K562 (cell line): ENCODE data around the gene PPIA. TPM values are rescaled to one million over a fixed set of nuclear protein-coding genes. Genes with fewer than 3 reads are reported as not detected.

ENCODE experiments used
- ATAC-seq: fragments of 200-7000 bp; cut with Tn5 transposase; 3 replicates; pipeline ENCODE4 v1.9.1; 2020; ENCODE audit warnings: moderate library complexity
- BruUV-seq: library from RNA; stranded (reverse); fragments of 400-500 nt; replicated peaks from 2 replicates; lab custom pipeline; 2021; lab: Mats Ljungman, UMichigan
- CTCF ChIA-PET: fragments of 300-600 bp; formaldehyde crosslinking; extraction: SDS; loops from one replicate; lab custom pipeline; 2021; ENCODE audit warnings: low intra/inter-chr PET ratio; lab: Yijun Ruan, JAX
- POLR2A ChIA-PET: fragments of 300-600, 350-650 bp; sonication (Branson Sonifier 250); formaldehyde crosslinking; extraction: SDS; loops from one replicate; lab custom pipeline; 2021; ENCODE audit warnings: antibody characterized with exemption, inconsistent platforms; lab: Yijun Ruan, JAX
- DNase-seq, 4 experiments: peaks; one replicate each; pipeline versions ENCODE4 v3.0.0 to v3.0.0-alpha.2; 2011 to 2018; ENCODE audit warnings: low spot score in 3 of 4, mixed read lengths in 3 of 4; ENCODE audit errors: extremely low read depth in 1 of 4
- FAIRE-seq: peaks from 2 replicates; lab custom pipeline; 2011; peaks lifted over from hg19 to GRCh38; lab: Jason Lieb, UNC
- H2AFZ ChIP-seq: 2 replicates; pipeline ENCODE4 v1.6.0; 2011; ENCODE audit warnings: low read depth, low read length, control low read depth, inconsistent platforms
- H3K27ac ChIP-seq: fragments of 200-600 bp; 3 replicates; pipeline ENCODE4 v1.8.0; 2011; ENCODE audit warnings: low read depth, mild to moderate bottlenecking, control low read depth, inconsistent platforms, low read length, moderate library complexity, mixed read lengths; ENCODE audit errors: extremely low read depth
- H3K27me3 ChIP-seq, 2 experiments: fragments of 300-600 bp in 1 of 2; 2 replicates in 1 of 2; 3 replicates in 1 of 2; pipeline versions ENCODE4 v1.6.0 to v1.8.0; 2011; ENCODE audit warnings: inconsistent platforms in 2 of 2, low read length in 2 of 2, mild to moderate bottlenecking in 1 of 2, mixed read lengths in 1 of 2, moderate library complexity in 1 of 2; ENCODE audit not compliant: control insufficient read depth in 2 of 2, insufficient read depth in 2 of 2
- H3K36me3 ChIP-seq: fragments of 300-600 bp; 3 replicates; pipeline ENCODE4 v1.8.0; 2011; ENCODE audit warnings: mild to moderate bottlenecking, low read length, inconsistent platforms; ENCODE audit not compliant: control insufficient read depth, insufficient read depth
- H3K4me1 ChIP-seq, 2 experiments: fragments of 200-600 bp in 1 of 2; replicated peaks in 1 of 2; 2 replicates in 1 of 2; 3 replicates in 1 of 2; pipeline versions ENCODE4 v1.5.1 to v1.8.0; 2011; ENCODE audit warnings: inconsistent platforms in 2 of 2, low read length in 2 of 2, mild to moderate bottlenecking in 1 of 2, mixed read lengths in 1 of 2, moderate library complexity in 1 of 2; ENCODE audit not compliant: control insufficient read depth in 2 of 2, insufficient read depth in 2 of 2
- H3K4me2 ChIP-seq: 2 replicates; pipeline ENCODE4 v1.6.1; 2011; ENCODE audit warnings: low read length, control low read depth, inconsistent platforms, mixed read lengths; ENCODE audit not compliant: insufficient read depth
- H3K4me3 ChIP-seq: fragments of 200-600 bp; sonication (generic), shearing (Covaris generic); 2 replicates; pipeline ENCODE4 v1.5.1; 2016; ENCODE audit warnings: control low read depth, inconsistent platforms
- H3K79me2 ChIP-seq: fragments of 200-600 bp; 3 replicates; pipeline ENCODE4 v1.8.0; 2011; ENCODE audit warnings: low read length, inconsistent platforms; ENCODE audit not compliant: control insufficient read depth, insufficient read depth
- H3K9ac ChIP-seq, 2 experiments: 2 replicates each; pipeline versions ENCODE4 v1.6.0 to v1.6.1; 2011; ENCODE audit warnings: low read depth in 2 of 2, low read length in 2 of 2, control low read depth in 1 of 2, inconsistent platforms in 1 of 2, mild to moderate bottlenecking in 1 of 2, mixed read lengths in 1 of 2; ENCODE audit not compliant: insufficient read depth in 1 of 2
- H3K9me1 ChIP-seq: one replicate; pipeline ENCODE4 v1.6.0; 2011; ENCODE audit warnings: inconsistent platforms, mild to moderate bottlenecking, low read length, moderate library complexity; ENCODE audit not compliant: control insufficient read depth, insufficient read depth
- H3K9me3 ChIP-seq: replicated peaks from 2 replicates; pipeline ENCODE4 v1.5.1; 2011; ENCODE audit warnings: low read depth, low read length, inconsistent platforms; ENCODE audit not compliant: control insufficient read depth, insufficient read depth
- H4K20me1 ChIP-seq: replicated peaks from 2 replicates; pipeline ENCODE4 v1.6.1; 2011; ENCODE audit warnings: low read length, inconsistent platforms, mixed read lengths; ENCODE audit not compliant: control insufficient read depth, insufficient read depth
- NFXL1 ChIP-seq: fragments of 450-650 bp; formaldehyde crosslinking; IDR thresholded peaks from 2 replicates; pipeline ENCODE4 v1.4.0; 2021; ENCODE audit warnings: mild to moderate bottlenecking
- ZFP91 ChIP-seq: sonication (generic); formaldehyde crosslinking; IDR thresholded peaks from 2 replicates; pipeline ENCODE4 v1.8.0; 2022; ENCODE audit warnings: mild to moderate bottlenecking, missing genetic modification reagents
- WGBS: fragments of 100-300 bp; shearing (Covaris generic); methylation state at CpG from one replicate; pipeline ENCODE4 v1.1.6; 2016; ENCODE audit warnings: low coverage, mixed read lengths; ENCODE audit not compliant: insufficient coverage; ENCODE audit errors: missing lambda C conversion rate; 5-methylcytosine and 5-hydroxymethylcytosine counted together
- in situ Hi-C: fragments of 300-500 bp; cut with MboI; formaldehyde crosslinking; loops from 4 replicates; pipeline ENCODE4 v1.15.0; 2018; ENCODE audit warnings: inconsistent platforms, mixed read lengths
- intact Hi-C: fragments of 100-400 bp; cut with micrococcal nuclease; formaldehyde crosslinking; loops from 2 replicates; pipeline ENCODE4 v1.14.2; 2022
- polyA plus RNA-seq, 8 experiments: library from polyadenylated mRNA; depleted of rRNA in 4 of 8; stranded (reverse) in 5 of 8; unstranded in 3 of 8; fragments of >200 nt; fragmentation: Nextera tagmentation in 2 of 8; fragmentation: Illumina TruSeq in 1 of 8; extraction: Ambion mirVana in 2 of 8; extraction: Trizol in 1 of 8; gene quantifications; 2 replicates each; pipeline versions ENCODE4 v1.2.1 to v1.2.3, GENCODE V29; 2011 to 2014; ENCODE audit warnings: inconsistent platforms in 1 of 8, missing spikeins in 1 of 8
- total RNA-seq, 7 experiments: library from RNA; depleted of rRNA in 6 of 7; stranded (reverse); fragments of >200 nt in 6 of 7; fragmentation: Illumina TruSeq in 2 of 7; extraction: Trizol in 2 of 7; gene quantifications; 2 replicates each; pipeline versions ENCODE4 v1.2.1 to v1.2.3, GENCODE V29; 2011 to 2021; ENCODE audit warnings: low replicate concordance in 1 of 7

The PPIA gene
- total and polyA plus RNA-seq, 9 of the 15 experiments (the other 6 are each of a cell fraction or from before 2014, with no cell fraction given), result 2,583 to 7,504 (median 3,973) TPM

DNA sequence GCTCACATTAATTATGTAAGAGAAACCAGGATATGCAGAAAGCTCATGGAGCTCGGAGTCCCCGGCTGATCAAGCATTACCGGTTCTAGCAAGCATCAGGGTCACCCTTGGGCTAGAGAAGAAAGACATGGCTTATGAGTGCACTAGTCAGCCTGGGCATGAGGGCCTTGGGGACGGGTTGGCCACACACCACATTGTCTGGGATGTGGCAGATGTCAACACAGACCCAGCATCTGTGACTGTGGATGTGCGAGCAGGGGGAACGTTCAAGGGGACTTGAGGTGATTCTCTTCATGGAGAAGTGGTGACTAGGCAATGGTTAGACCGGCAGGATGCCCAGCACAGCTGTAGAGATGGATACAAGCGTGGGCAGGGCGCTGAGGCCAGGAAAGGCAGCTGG, 34.2 kb upstream of the PPIA start:
- ATAC-seq (no peak), DNase-seq (no peak), FAIRE-seq (no peak)
- in situ Hi-C loops, result no loop called here
- H3K4me3 ChIP-seq, result no peak overlapping the region
- intact Hi-C loops, result loop anchor here (5.0 kb wide), 2 partner anchors 155 to 175 kb away; partner anchors contain the start of gene OGDH
- H3K9me1 ChIP-seq, result no peaks in the 10 kb centered on the region
- H2AFZ ChIP-seq, result peak overlapping the region; percentile 44; the same call in 1 of the 2 replicates
- H4K20me1 ChIP-seq, result no peaks in the 10 kb centered on the region
- peak overlapping the region; percentile 60 for H3K4me2 ChIP-seq
- H3K4me1 ChIP-seq, result peaks cover 16 to 52% of the 10 kb centered on the region in 2 experiments; a peak in 4 of 5 replicates
- H3K27me3 ChIP-seq, result no peaks in the 10 kb centered on the region
- POLR2A ChIA-PET, result no interaction called here
- no peaks in the 10 kb centered on the region for H3K9me3 ChIP-seq
- TF ChIP-seq ZFP91 (peak; percentile 64; the same call in 1 of the 2 replicates), NFXL1 (CRISPR knock-in tag) (no peak)
- 47% methylated on average over 7 of the region's 9 CpGs for WGBS
- H3K79me2 ChIP-seq, result peaks cover 10% of the 10 kb centered on the region; the same call in 2 of the 3 replicates
- peak overlapping the region in 1 of 2 experiments; percentile 85; a peak in 2 of 4 replicates for H3K9ac ChIP-seq
- peaks cover 79% of the 10 kb centered on the region; the same call in 2 of the 3 replicates for H3K36me3 ChIP-seq
- no TSS peak for BruUV-seq
- CTCF ChIA-PET, result no interaction called here
- no peak overlapping the region for H3K27ac ChIP-seq
